HG02759 (cell line): Measurements from ENCODE around the gene ERG.

Experiments used
- ATAC-seq: cut with Tn5 transposase; IDR thresholded peaks from one replicate; pipeline ENCODE4 v1.9.1; 2021; ENCODE audit warnings: mild to moderate bottlenecking, moderate library complexity; ENCODE audit not compliant: unreplicated experiment

The ERG gene

GRCh38 chr21:38340131-38340530, 158.1 kb downstream of the ERG start:
- no peak for ATAC-seq

DNA sequence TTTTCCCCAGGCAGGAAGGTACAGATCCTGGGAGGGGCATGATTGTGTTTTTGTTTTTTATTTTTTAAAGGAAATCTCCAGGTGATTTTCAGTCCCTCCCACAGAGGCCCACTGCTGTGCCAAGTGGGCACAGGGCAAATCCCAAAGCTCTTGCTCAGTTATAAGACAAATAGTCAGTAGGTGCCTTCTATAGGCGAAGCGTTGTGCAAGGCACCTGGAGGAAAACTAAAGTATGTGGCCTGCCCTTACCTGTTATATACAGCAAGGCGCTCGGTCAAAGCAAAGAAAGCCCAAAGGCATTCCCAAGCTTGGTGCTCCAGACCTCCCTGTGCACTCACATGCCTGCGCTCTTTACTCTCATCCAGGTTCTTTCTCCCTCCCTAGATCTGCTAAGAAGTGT, 160.5 kb downstream of the ERG start:
- ATAC-seq = no peak

- ATAC-seq = no peak
These were observed 163.4 kb downstream of the ERG start for GRCh38 chr21:38334866-38335265.

DNA sequence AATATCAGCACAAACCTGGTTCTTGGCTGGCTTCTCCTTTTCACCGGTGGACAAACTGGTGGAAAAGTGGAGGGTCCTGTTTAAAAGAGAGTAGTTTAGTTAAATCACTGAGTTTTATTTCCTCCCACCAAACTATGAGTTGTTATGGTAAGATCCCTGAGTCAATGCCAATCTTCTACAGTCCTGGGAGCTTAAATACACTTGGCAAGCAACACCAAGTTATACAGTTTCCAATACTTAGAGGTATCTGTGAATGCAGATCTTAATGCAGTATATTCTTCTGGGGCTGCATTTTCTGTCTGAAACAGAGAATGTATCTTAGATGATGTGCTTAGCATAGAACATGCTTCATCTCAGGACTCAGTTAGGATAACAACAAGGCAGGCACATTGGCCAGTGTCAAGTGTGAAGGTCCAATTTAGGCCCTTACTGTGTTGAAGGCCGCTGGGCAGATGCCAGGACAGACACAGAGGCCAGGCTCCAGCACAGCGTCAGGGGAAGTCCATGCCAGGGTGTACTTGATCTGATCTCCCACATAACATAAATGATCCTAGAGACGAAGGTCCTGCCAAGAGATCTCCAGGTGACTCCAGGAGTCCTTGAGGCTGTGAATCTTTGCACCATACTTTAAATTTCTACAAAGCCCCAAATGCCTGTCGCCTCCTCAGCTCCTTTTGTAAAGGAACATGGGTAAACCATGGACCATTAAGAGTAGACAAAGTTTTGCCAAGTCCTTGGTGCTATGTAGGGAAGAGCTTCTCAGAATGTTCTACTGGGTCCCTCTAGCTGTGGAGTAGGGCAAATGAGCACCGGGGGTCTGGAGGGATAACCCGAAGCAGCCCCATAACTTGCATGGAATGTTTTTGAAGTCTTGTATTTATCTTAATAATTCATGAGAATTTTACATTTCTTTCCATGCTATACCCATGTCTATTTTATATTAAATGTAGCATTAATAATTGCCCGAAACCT, 164.7 kb downstream of the ERG start:
- ATAC-seq = no peak

- ATAC-seq = no peak
These were observed 167.6 kb downstream of the ERG start for GRCh38 chr21:38330666-38331065.
